Activated CD4-positive, alpha-beta T cell treated with anti-CD3 and anti-CD28 coated beads, Interleukin-2, amount 50 U/mL, for 4 hours (primary cell): Measurements from ENCODE around the gene AMIGO3.

Experiments used
- DNase-seq, 2 experiments: peaks; one replicate each; pipeline ENCODE4 v3.0.0-alpha.2; 2020

The AMIGO3 gene

GRCh38 chr3:49724586-49724985, 5.1 kb upstream of the AMIGO3 start:
- DNase-seq = no peak

- peak; percentile 83 to 86 for DNase-seq
Measured at GRCh38 chr3:49723628-49724551, 4.4 kb upstream of the AMIGO3 start, which contains the start of gene GMPPB. TSS of gene GMPPB (minus strand) at chr3:49723951. CDS start at chr3:49723726, 225 bp downstream.

DNA sequence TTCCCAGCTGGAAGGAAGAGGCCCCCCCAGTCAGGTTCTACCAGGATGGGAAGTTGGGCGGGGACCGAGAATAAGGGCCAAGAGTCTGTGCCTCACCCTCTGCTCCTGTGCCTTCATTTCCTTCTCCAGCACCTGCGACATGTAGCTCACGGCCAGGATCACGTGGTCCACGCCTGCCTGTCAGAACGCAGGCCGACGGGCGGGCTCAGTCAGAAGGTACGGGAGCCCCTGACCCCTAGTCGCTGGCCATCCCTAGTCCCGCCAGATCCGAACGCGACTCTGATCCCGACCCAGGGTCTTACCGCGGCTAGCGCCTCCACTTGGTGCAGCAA, 3.8 kb upstream of the AMIGO3 start:
- peak; percentile 48 to 52 for DNase-seq

DNA sequence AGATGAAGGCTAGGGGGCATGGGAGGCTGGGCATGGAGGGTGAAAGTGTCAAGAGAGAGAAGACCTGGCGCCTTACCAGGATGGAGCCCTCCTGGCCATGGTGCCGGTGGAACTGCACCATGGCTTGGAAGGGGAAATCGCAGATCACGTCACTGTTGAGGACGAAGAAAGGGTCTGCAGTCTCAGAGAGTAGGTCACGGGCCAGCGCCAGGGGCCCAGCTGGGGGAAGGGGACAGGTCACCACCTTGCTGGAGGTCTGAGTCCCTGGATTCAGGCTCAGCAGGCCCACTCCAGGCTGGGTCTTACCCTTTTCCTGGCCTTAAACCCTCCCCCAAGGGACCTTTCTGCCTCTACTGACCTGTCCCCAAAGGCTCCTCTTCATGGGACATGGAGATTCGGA, 3.4 kb upstream of the AMIGO3 start:
- DNase-seq = no peak

GRCh38 chr3:49721896-49722781, 2.7 kb upstream of the AMIGO3 start:
- no peak for DNase-seq

DNA sequence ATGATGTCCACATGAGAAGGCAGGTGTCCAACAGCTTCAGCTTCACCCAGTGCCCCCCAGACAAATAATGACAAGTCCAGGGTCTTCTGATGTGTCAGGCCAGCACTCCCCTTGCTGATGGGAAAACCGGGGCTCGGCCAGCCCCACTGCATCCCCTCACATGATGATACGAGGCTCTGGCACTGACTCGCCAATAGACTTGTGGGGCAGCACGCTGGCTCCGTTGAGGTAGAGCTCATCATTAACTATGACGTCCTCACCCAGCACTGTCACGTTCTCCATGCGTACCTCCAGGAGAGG, 2.1 kb upstream of the AMIGO3 start:
- DNase-seq = no peak

GRCh38 chr3:49720855-49721595, 1.5 kb upstream of the AMIGO3 start:
- DNase-seq = no peak

GRCh38 chr3:49718858-49719213, 648 bp downstream of the AMIGO3 start:
- DNase-seq = no peak

GRCh38 chr3:49717959-49718857, 1.3 kb downstream of the AMIGO3 start:
- no peak for DNase-seq

GRCh38 chr3:49717211-49717958, 2.1 kb downstream of the AMIGO3 start:
- no peak for DNase-seq

DNA sequence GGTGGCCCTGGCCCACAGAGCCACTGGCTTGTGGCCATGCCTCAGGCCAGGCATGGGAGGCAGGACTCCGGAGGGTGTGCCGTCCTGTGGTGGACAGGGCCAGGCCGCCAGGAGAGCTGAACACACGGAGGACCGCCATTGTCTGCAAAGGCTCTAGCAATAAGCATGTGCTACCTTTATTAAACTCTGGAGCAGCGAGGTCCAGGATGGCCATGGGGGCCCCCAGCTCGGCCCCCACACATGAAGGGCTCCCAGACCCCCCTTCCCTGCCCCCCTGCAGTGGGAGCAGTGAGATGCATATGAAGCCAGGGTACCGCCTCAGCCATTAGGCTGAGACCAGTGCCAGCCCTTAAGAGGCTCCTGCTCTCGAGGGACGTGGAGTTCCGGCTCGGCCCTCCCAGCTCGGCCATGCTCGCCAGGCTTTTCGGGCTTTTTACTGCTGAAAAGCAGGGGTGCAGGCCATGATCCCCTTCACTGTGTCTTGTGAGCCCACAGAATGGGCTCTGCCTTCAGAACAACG, 2.7 kb downstream of the AMIGO3 start:
- DNase-seq = no peak

- DNase-seq = no peak
Measured at GRCh38 chr3:49716169-49716568, 3.3 kb downstream of the AMIGO3 start.

DNA sequence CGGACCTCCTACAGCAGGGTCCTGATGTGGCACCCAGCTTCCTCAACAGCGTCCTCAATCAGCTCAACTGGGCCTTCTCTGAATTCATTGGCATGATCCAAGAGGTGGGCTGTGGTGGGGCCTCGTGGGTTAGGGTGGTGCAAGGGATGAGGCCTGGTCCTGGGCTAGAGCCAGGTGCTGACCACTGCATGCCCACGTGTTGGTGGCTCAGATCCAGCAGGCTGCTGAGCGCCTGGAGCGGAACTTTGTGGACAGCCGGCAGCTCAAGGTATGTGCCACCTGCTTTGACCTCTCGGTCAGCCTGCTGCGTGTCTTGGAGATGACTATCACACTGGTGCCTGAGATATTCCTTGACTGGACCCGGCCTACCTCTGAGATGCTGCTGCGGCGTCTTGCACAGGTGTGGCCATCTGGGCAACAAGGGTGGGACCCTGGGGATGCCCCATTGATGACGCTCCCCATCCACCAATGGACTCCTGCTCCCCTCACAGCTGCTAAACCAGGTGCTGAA, 3.8 kb downstream of the AMIGO3 start:
- no peak for DNase-seq

GRCh38 chr3:49714728-49715550, 4.5 kb downstream of the AMIGO3 start:
- DNase-seq = no peak

- no peak for DNase-seq
Measured at GRCh38 chr3:49713336-49714105, 6.0 kb downstream of the AMIGO3 start.

GRCh38 chr3:49712631-49713317, 6.7 kb downstream of the AMIGO3 start:
- DNase-seq = no peak

GRCh38 chr3:49712166-49712565, 7.3 kb downstream of the AMIGO3 start:
- no peak for DNase-seq

DNA sequence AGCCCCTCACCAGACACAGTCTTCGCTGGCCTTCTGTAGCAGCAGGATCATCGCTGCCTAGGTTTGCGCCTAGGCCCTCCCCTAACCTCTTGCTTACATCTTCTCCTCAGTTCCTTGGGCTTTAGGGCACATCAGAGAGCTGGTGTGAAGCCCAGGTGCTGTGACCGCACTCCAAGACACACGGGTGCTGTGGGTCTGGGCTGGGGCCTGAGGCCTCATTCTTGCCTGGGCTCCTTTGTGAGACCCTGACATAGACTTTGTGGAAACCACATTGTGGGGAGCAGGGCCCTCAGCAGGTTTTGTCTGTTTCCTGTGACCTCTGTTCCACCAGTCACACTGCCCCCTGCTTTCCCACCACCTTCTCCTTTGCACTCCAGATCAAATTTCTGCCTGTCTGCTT, 8.0 kb downstream of the AMIGO3 start:
- no peak for DNase-seq

DNA sequence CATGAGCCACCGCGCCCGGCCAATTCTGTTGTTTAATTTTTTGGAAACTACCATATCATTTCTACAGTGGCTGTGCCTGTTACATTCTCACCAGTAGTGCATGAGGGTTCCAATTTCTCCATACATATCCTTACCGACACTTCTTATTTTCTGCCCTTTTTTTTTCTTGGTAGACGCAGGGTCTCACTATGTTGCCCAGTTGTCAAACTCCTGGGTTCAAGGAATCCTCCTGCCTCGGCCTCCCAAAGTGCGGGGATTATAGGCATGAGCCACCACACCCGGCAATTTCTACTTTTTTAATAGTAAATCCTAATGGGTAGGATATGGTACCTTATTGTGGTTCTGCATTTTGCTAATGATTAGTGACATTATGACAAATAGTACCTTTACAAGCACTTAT, 9.6 kb downstream of the AMIGO3 start:
- DNase-seq = no peak
